Neural progenitor cell (in vitro differentiated cells): Measurements from ENCODE around the gene PRR19. TPM values are rescaled to one million over a fixed set of nuclear protein-coding genes. Genes with fewer than 3 reads are reported as not detected.

Experiments
- DNase-seq: peaks from one replicate; pipeline ENCODE4 v3.0.0-alpha.2; 2016; ENCODE audit warnings: low spot score
- H2AFZ ChIP-seq: fragments of 200-600 bp; sonication (generic); replicated peaks from 2 replicates; pipeline ENCODE4 v1.6.1; 2016; ENCODE audit warnings: antibody characterized with exemption
- H3F3A ChIP-seq: fragments of 200-600 bp; sonication (generic); 2 replicates; pipeline ENCODE4 v1.6.1; 2016; ENCODE audit warnings: antibody characterized with exemption, low read depth
- H3K27ac ChIP-seq: fragments of 200-600 bp; sonication (generic); 2 replicates; pipeline ENCODE4 v1.5.1; 2016; ENCODE audit warnings: mild to moderate bottlenecking
- H3K27me3 ChIP-seq: fragments of 200-600 bp; sonication (generic); 2 replicates; pipeline ENCODE4 v1.6.1; 2016; ENCODE audit warnings: mild to moderate bottlenecking, moderate library complexity
- H3K36me3 ChIP-seq: fragments of 200-600 bp; sonication (generic); 2 replicates; pipeline ENCODE4 v1.5.1; 2016
- H3K4me1 ChIP-seq: fragments of 200-600 bp; sonication (generic); 2 replicates; pipeline ENCODE4 v1.6.1; 2016; ENCODE audit warnings: mixed run types
- H3K4me2 ChIP-seq: fragments of 200-600 bp; sonication (generic); 2 replicates; pipeline ENCODE4 v1.6.1; 2016
- H3K4me3 ChIP-seq: fragments of 200-600 bp; sonication (generic); 2 replicates; pipeline ENCODE4 v1.5.1; 2016
- H3K79me2 ChIP-seq: fragments of 200-600 bp; sonication (generic); 2 replicates; pipeline ENCODE4 v1.6.1; 2016; ENCODE audit warnings: low read depth
- H3K9ac ChIP-seq: fragments of 200-600 bp; sonication (generic); 2 replicates; pipeline ENCODE4 v1.6.1; 2016
- H3K9me3 ChIP-seq: fragments of 200-600 bp; sonication (generic); 2 replicates; pipeline ENCODE4 v1.5.1; 2016; ENCODE audit warnings: low read depth
- H4K20me1 ChIP-seq: fragments of 200-600 bp; sonication (generic); 2 replicates; pipeline ENCODE4 v1.6.1; 2016; ENCODE audit warnings: low read depth
- H3K27ac Mint-ChIP-seq: 3 replicates; pipeline ENCODE4 v1.8.0; 2021; ENCODE audit warnings: mixed read lengths
- H3K27me3 Mint-ChIP-seq: 2 replicates; pipeline ENCODE4 v1.8.0; 2022; ENCODE audit warnings: low read depth, mild to moderate bottlenecking, inconsistent platforms, moderate library complexity, mixed read lengths; ENCODE audit not compliant: insufficient read depth
- H3K36me3 Mint-ChIP-seq: 3 replicates; pipeline ENCODE4 v1.8.0; 2021; ENCODE audit warnings: mixed read lengths
- H3K4me1 Mint-ChIP-seq: 3 replicates; pipeline ENCODE4 v1.8.0; 2021; ENCODE audit warnings: mixed read lengths
- H3K4me3 Mint-ChIP-seq: 3 replicates; pipeline ENCODE4 v1.8.0; 2021; ENCODE audit warnings: mild to moderate bottlenecking, moderate library complexity, mixed read lengths
- H3K9me3 Mint-ChIP-seq: 3 replicates; pipeline ENCODE4 v1.8.0; 2020; ENCODE audit warnings: mixed read lengths
- EZH2 ChIP-seq: fragments of 200-600 bp; sonication (generic); IDR thresholded peaks from 2 replicates; pipeline ENCODE4 v1.6.1; 2017; ENCODE audit warnings: antibody characterized with exemption, mild to moderate bottlenecking, moderate library complexity
- EZH2phosphoT487 ChIP-seq: fragments of 200-600 bp; sonication (generic); IDR thresholded peaks from 2 replicates; pipeline ENCODE4 v1.6.1; 2017; ENCODE audit warnings: antibody characterized with exemption
- total RNA-seq: library from RNA; depleted of rRNA; stranded (reverse); fragments of >200 nt; gene quantifications from 2 replicates; pipeline ENCODE4 v1.2.3, GENCODE V29; 2015; ENCODE audit warnings: low replicate concordance
- TF ChIP-seq, protein P1 (sequence below): fragments of 200-600 bp; sonication (generic); IDR thresholded peaks from 2 replicates; pipeline ENCODE4 v1.5.1; 2017; ENCODE audit warnings: antibody characterized with exemption, mild to moderate bottlenecking

PRR19 gene
- total RNA-seq, 1 donor from 2014 or later = 1.0 TPM

DNA sequence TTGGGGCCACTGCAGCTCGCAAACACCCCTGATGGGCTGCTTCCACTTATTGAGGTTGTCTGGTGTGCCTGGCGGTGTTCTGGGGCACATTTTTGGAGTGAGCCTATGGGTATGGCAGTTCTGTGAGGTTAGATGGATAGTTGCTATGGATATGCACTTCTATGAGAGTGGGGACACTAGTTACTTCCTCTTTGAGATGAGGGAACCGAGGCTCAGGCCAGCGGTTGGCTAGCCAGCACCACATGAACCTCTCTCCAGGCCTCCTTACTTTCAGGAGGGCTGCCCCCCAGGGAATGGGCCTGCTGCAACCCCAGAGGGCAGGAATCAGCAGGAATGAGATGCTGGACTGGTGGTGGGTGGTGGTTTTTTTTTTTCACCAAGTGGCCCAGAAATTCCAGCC, 13.5 kb upstream of the PRR19 start:
- no peak overlapping the region for H3K4me2 ChIP-seq
- peaks cover 70% of the 10 kb centered on the region for H4K20me1 ChIP-seq
- H3K27ac Mint-ChIP-seq = no peak overlapping the region
- no peak overlapping the region for H3K4me3 ChIP-seq
- DNase-seq = no peak
- peaks cover 26% of the 10 kb centered on the region for H3K79me2 ChIP-seq
- H3K27me3 Mint-ChIP-seq = peaks cover 8% of the 10 kb centered on the region
- H3K36me3 ChIP-seq = no peaks in the 10 kb centered on the region
- H3K27ac ChIP-seq = no peak overlapping the region
- TF ChIP-seq EZH2phosphoT487 (no peak), EZH2 (no peak)
- TF ChIP-seq, protein P1, sequence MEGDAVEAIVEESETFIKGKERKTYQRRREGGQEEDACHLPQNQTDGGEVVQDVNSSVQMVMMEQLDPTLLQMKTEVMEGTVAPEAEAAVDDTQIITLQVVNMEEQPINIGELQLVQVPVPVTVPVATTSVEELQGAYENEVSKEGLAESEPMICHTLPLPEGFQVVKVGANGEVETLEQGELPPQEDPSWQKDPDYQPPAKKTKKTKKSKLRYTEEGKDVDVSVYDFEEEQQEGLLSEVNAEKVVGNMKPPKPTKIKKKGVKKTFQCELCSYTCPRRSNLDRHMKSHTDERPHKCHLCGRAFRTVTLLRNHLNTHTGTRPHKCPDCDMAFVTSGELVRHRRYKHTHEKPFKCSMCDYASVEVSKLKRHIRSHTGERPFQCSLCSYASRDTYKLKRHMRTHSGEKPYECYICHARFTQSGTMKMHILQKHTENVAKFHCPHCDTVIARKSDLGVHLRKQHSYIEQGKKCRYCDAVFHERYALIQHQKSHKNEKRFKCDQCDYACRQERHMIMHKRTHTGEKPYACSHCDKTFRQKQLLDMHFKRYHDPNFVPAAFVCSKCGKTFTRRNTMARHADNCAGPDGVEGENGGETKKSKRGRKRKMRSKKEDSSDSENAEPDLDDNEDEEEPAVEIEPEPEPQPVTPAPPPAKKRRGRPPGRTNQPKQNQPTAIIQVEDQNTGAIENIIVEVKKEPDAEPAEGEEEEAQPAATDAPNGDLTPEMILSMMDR = no peak
- H3F3A ChIP-seq = peaks cover 10% of the 10 kb centered on the region
- peaks cover 12% of the 10 kb centered on the region for H3K4me1 ChIP-seq
- H3K4me1 Mint-ChIP-seq = peaks cover 19% of the 10 kb centered on the region
- no peaks in the 10 kb centered on the region for H3K9me3 Mint-ChIP-seq
- no peak overlapping the region for H3K4me3 Mint-ChIP-seq
- H3K27me3 ChIP-seq = no peaks in the 10 kb centered on the region
- no peaks in the 10 kb centered on the region for H3K9me3 ChIP-seq
- no peak overlapping the region for H2AFZ ChIP-seq
- no peak overlapping the region for H3K9ac ChIP-seq
- H3K36me3 Mint-ChIP-seq = peaks cover 18% of the 10 kb centered on the region

DNA sequence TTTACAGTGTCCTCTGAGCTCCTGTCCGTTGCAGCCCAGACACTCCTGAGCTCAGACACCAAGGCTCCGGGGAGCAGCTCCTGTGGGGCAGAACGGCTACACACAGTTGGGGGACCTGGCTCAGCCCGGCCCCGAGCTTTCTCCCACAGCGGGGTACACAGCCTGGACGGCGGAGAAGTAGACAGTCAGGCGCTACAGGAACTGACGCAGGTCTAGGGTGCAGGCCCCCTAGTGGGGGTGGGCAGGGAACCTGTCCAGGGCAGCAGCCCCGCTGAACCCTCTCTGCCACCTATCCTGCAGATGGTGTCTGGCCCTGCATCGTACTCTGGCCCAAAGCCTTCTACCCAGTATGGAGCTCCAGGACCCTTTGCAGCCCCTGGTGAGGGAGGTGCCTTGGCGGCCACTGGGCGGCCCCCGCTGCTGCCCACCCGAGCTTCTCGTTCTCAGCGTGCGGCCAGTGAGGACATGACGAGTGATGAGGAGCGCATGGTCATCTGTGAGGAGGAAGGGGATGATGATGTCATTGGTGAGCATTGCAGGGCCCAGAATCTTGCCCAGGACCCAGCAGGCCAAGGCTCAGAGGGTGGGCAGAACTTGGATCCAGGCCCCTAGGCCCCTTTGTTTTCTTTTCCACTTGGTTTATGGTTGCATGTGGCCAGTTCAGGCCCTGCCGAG, 12.9 kb upstream of the PRR19 start:
- H3K9ac ChIP-seq = no peak overlapping the region
- H3K4me2 ChIP-seq = no peak overlapping the region
- no peaks in the 10 kb centered on the region for H3K9me3 ChIP-seq
- no peaks in the 10 kb centered on the region for H3K36me3 ChIP-seq
- H3K79me2 ChIP-seq = peaks cover 26% of the 10 kb centered on the region
- peaks cover 18% of the 10 kb centered on the region for H3K36me3 Mint-ChIP-seq
- H3K9me3 Mint-ChIP-seq = no peaks in the 10 kb centered on the region
- no peak for DNase-seq
- H3K4me3 Mint-ChIP-seq = no peak overlapping the region
- H2AFZ ChIP-seq = no peak overlapping the region
- TF ChIP-seq EZH2 (no peak), EZH2phosphoT487 (no peak)
- TF ChIP-seq, protein P1 = no peak
- peaks cover 19% of the 10 kb centered on the region for H3K4me1 Mint-ChIP-seq
- H3F3A ChIP-seq = peaks cover 10% of the 10 kb centered on the region
- no peak overlapping the region for H3K4me3 ChIP-seq
- H3K27me3 ChIP-seq = no peaks in the 10 kb centered on the region
- H3K27ac ChIP-seq = peak overlapping the region; percentile 20
- H3K27ac Mint-ChIP-seq = no peak overlapping the region
- peaks cover 8% of the 10 kb centered on the region for H3K27me3 Mint-ChIP-seq
- peaks cover 10% of the 10 kb centered on the region for H3K4me1 ChIP-seq
- peaks cover 71% of the 10 kb centered on the region for H4K20me1 ChIP-seq

DNA sequence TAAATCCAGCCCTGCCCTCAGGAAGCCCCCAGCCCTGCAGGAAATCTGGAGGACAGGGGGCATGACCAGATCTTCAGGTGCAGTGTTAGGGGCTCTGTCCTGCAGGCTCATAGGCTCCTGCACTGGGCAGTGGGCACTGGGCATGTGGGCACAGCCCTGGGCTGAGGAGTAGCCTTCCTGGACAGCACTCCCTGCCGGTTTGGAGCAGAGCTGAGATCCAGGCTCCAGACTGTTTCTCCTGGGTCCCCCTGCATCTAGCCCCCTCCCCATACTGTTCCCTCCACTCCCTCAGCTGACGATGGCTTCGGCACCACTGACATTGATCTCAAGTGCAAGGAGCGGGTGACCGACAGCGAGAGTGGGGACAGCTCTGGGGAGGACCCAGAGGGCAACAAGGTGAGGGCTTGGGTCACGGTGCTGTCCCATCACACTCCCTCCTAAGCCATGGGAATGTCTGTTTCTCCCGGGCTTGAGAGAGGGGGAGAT, 12.3 kb upstream of the PRR19 start:
- no peak overlapping the region for H2AFZ ChIP-seq
- Mint-ChIP-seq H3K4me1 (peaks cover 19% of the 10 kb centered on the region), H3K27ac (no peak overlapping the region), H3K36me3 (peaks cover 18% of the 10 kb centered on the region), H3K27me3 (peaks cover 8% of the 10 kb centered on the region), H3K4me3 (no peak overlapping the region), H3K9me3 (no peaks in the 10 kb centered on the region)
- peaks cover 15% of the 10 kb centered on the region for H3F3A ChIP-seq
- no peak overlapping the region for H3K4me3 ChIP-seq
- peaks cover 10% of the 10 kb centered on the region for H3K4me1 ChIP-seq
- H4K20me1 ChIP-seq = peaks cover 70% of the 10 kb centered on the region
- peak overlapping the region; percentile 20 for H3K27ac ChIP-seq
- H3K27me3 ChIP-seq = no peaks in the 10 kb centered on the region
- no peak for DNase-seq
- TF ChIP-seq, protein P1 = no peak
- H3K4me2 ChIP-seq = no peak overlapping the region
- no peak overlapping the region for H3K9ac ChIP-seq
- no peaks in the 10 kb centered on the region for H3K9me3 ChIP-seq
- H3K36me3 ChIP-seq = no peaks in the 10 kb centered on the region
- H3K79me2 ChIP-seq = peaks cover 24% of the 10 kb centered on the region
